ENCODE measurements around the gene BMPR1B. TPM values are rescaled to one million over a fixed set of nuclear protein-coding genes. Genes with fewer than 3 reads are reported as not detected.

The BMPR1B gene
- total and polyA plus RNA-seq, 2 donors from 2014 or later: 4.1 to 5.5 TPM

GRCh38 chr4:94759767-94760211 lies 2.0 kb downstream of the BMPR1B start:
- intact Hi-C loops (cut with DNase I): no loop called here
- no peak overlapping the region for H3K27ac ChIP-seq (ENCODE audit: low read depth in 2 of 2, low read length in 2 of 2)
- H3K27me3 ChIP-seq (ENCODE audit: control insufficient read depth, insufficient read depth, low read length): peaks cover 5% of the 10 kb centered on the region
- no peak overlapping the region for H3K9ac ChIP-seq (ENCODE audit: low read length in 3 of 3)
- TF ChIP-seq CTCF (IDR thresholded peaks at IDR 0.05; ENCODE audit: borderline replicate concordance, extremely low read depth, insufficient read depth): no peak
- peaks cover 0 to 3% (median 0%) of the 10 kb centered on the region in 3 donors for H3K4me1 ChIP-seq (ENCODE audit: control insufficient read depth in 2 of 3, insufficient read depth in 2 of 3, low read depth in 1 of 3, low read length in 3 of 3)
- peak in 1 of 5 donors; percentile 21 for DNase-seq
- no peaks in the 10 kb centered on the region for H3K36me3 ChIP-seq (ENCODE audit: control insufficient read depth in 2 of 3, insufficient read depth in 3 of 3, low read length in 3 of 3)
- peak overlapping the region in 1 of 3 donors; percentile 11 for H3K4me3 ChIP-seq (ENCODE audit: low read length in 3 of 3)
- no peaks in the 10 kb centered on the region for H3K9me3 ChIP-seq (ENCODE audit: control insufficient read depth in 2 of 3, insufficient read depth in 1 of 3, low read length in 3 of 3)
- no peak for FAIRE-seq

DNA sequence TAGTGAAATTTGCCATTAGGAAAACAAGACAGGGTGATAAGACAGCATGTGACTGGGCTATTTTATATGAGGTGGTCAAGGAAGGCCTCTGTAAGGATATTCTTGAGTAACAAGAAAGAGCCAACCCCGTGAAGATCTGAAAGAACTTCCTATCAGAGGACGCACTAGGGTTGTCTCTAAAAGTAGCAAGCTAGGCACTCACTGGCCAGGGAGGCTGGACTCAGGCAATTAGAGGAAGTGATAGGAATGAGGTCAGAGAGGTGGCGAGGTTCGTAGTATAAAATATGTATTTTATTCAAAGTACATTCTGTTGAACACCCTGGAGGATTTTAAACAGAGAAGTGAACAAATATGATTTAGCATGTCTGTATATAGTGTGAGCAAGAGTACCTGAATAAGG lies 4.6 kb downstream of the BMPR1B start:
- FAIRE-seq (no peak), DNase-seq (no peak)
- intact Hi-C loops (cut with DNase I): no loop called here
- no peak for TF ChIP-seq CTCF (IDR thresholded peaks at IDR 0.05; ENCODE audit: borderline replicate concordance, extremely low read depth, insufficient read depth)
- Histone ChIP-seq H3K4me3 (ENCODE audit: low read length in 3 of 3) (no peak overlapping the region), H3K9ac (ENCODE audit: low read length in 3 of 3) (no peak overlapping the region), H3K36me3 (ENCODE audit: control insufficient read depth in 2 of 3, insufficient read depth in 3 of 3, low read length in 3 of 3) (no peaks in the 10 kb centered on the region), H3K4me1 (ENCODE audit: control insufficient read depth in 2 of 3, insufficient read depth in 2 of 3, low read depth in 1 of 3, low read length in 3 of 3) (peaks cover 0 to 3% (median 0%) of the 10 kb centered on the region in 3 donors), H3K27me3 (ENCODE audit: control insufficient read depth, insufficient read depth, low read length) (no peaks in the 10 kb centered on the region), H3K27ac (ENCODE audit: low read depth in 2 of 2, low read length in 2 of 2) (no peak overlapping the region), H3K9me3 (ENCODE audit: control insufficient read depth in 2 of 3, insufficient read depth in 1 of 3, low read length in 3 of 3) (no peaks in the 10 kb centered on the region)

DNA sequence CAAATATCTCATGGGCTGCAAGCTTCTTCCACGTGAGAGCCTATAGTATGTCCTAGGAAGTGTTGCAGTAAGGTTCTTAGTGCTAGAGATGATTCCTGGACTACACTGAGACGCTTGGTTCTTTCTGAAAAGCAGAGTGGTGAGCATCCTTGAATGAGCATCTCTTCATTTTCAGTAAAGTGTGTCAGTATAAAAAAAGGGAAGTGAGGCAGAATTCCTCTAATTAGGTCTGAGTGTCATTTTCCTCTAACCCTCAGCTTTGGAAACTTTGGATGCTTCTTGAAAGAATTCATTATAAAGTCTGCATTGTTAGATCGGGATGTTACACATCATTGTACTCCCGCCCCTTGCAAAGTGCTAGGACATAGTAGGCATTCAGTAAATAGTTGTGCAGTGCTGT lies 5.2 kb downstream of the BMPR1B start:
- H3K36me3 ChIP-seq (ENCODE audit: control insufficient read depth in 2 of 3, insufficient read depth in 3 of 3, low read length in 3 of 3): no peaks in the 10 kb centered on the region
- intact Hi-C loops (cut with DNase I): no loop called here
- TF ChIP-seq CTCF (IDR thresholded peaks at IDR 0.05; ENCODE audit: borderline replicate concordance, extremely low read depth, insufficient read depth): no peak
- no peak overlapping the region for H3K27ac ChIP-seq (ENCODE audit: low read depth in 2 of 2, low read length in 2 of 2)
- no peaks in the 10 kb centered on the region for H3K27me3 ChIP-seq (ENCODE audit: control insufficient read depth, insufficient read depth, low read length)
- peaks cover 0 to 3% (median 0%) of the 10 kb centered on the region in 3 donors for H3K4me1 ChIP-seq (ENCODE audit: control insufficient read depth in 2 of 3, insufficient read depth in 2 of 3, low read depth in 1 of 3, low read length in 3 of 3)
- no peak overlapping the region for H3K9ac ChIP-seq (ENCODE audit: low read length in 3 of 3)
- DNase-seq (no peak), FAIRE-seq (no peak)
- no peak overlapping the region for H3K4me3 ChIP-seq (ENCODE audit: low read length in 3 of 3)
- H3K9me3 ChIP-seq (ENCODE audit: control insufficient read depth in 2 of 3, insufficient read depth in 1 of 3, low read length in 3 of 3): no peaks in the 10 kb centered on the region

GRCh38 chr4:94763500-94763899 lies 5.7 kb downstream of the BMPR1B start:
- no peak for DNase-seq
- intact Hi-C loops (cut with DNase I): no loop called here
- no peak for FAIRE-seq

More at GRCh38 chr4:94763500-94763899, 5.7 kb downstream of the BMPR1B start:
- H3K4me3 ChIP-seq (ENCODE audit: low read length in 3 of 3): no peak overlapping the region
- no peaks in the 10 kb centered on the region for H3K36me3 ChIP-seq (ENCODE audit: control insufficient read depth in 2 of 3, insufficient read depth in 3 of 3, low read length in 3 of 3)
- no peaks in the 10 kb centered on the region for H3K27me3 ChIP-seq (ENCODE audit: control insufficient read depth, insufficient read depth, low read length)
- H3K9ac ChIP-seq (ENCODE audit: low read length in 3 of 3): no peak overlapping the region
- H3K27ac ChIP-seq (ENCODE audit: low read depth in 2 of 2, low read length in 2 of 2): no peak overlapping the region
- TF ChIP-seq CTCF (IDR thresholded peaks at IDR 0.05; ENCODE audit: borderline replicate concordance, extremely low read depth, insufficient read depth): no peak
- H3K9me3 ChIP-seq (ENCODE audit: control insufficient read depth in 2 of 3, insufficient read depth in 1 of 3, low read length in 3 of 3): no peaks in the 10 kb centered on the region
- peaks cover 0 to 3% (median 0%) of the 10 kb centered on the region in 3 donors for H3K4me1 ChIP-seq (ENCODE audit: control insufficient read depth in 2 of 3, insufficient read depth in 2 of 3, low read depth in 1 of 3, low read length in 3 of 3)

Measured in kidney (tissue), 14 donors.